IPS-20b (cell line): ENCODE data around the gene ABHD16A.
A peak's percentile ranks its signal among the peaks of the same experiment; 100 is the strongest.

Source experiments
- H3K27ac ChIP-seq: one replicate; pipeline ENCODE4 v1.5.1; 2013; ENCODE audit warnings: low read length
- H3K27me3 ChIP-seq: 2 replicates; pipeline ENCODE4 v1.6.1; 2013; ENCODE audit warnings: mild to moderate bottlenecking, low read length, inconsistent platforms; ENCODE audit not compliant: insufficient read depth
- H3K36me3 ChIP-seq: 2 replicates; pipeline ENCODE4 v1.6.1; 2013; ENCODE audit warnings: low read depth, mild to moderate bottlenecking, inconsistent platforms, low read length, moderate library complexity; ENCODE audit not compliant: insufficient read depth
- H3K4me1 ChIP-seq: 2 replicates; pipeline ENCODE4 v1.6.1; 2013; ENCODE audit warnings: mild to moderate bottlenecking, control low read depth, inconsistent platforms, low read length, moderate library complexity; ENCODE audit not compliant: insufficient read depth
- H3K4me3 ChIP-seq: 2 replicates; pipeline ENCODE4 v1.5.1; 2013; ENCODE audit warnings: mild to moderate bottlenecking, low read length, inconsistent platforms
- H3K9ac ChIP-seq: 2 replicates; pipeline ENCODE4 v1.6.1; 2013; ENCODE audit warnings: low read depth, mild to moderate bottlenecking, inconsistent platforms, low read length, moderate library complexity
- H3K9me3 ChIP-seq: 2 replicates; pipeline ENCODE4 v1.6.1; 2013; ENCODE audit warnings: mild to moderate bottlenecking, low read depth, low read length, inconsistent platforms; ENCODE audit not compliant: insufficient read depth

The ABHD16A gene

DNA sequence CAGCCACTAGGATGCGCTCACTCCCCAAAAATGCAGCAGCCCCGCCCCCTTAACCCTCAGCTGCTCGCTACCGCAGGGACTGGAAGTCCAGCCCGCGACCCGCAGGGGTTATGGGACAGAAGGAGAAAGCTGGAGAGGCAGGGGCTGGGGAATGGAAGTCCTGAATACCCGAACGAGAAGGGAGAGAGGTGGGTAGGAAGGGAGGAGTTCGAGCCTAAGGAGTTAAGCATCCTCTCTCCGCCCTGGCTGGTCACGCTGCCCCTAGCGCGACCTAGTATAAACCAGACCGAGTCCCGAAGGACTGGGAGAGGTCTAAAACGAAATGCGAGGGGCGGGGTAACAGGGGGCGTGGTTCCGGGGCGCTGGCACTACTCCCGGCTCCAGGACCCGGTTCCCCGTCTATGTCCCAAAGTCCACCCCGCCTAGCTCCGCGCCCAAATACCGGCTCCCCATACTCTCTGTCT is 26.4 kb upstream of the ABHD16A start:
- H3K9ac ChIP-seq = peak overlapping the region; percentile 93; the same call in 1 of the 2 replicates
- H3K4me1 ChIP-seq = peaks cover 9% of the 10 kb centered on the region
- peak overlapping the region; percentile 82 for H3K4me3 ChIP-seq
- H3K9me3 ChIP-seq = no peaks in the 10 kb centered on the region
- no peaks in the 10 kb centered on the region for H3K27me3 ChIP-seq
- H3K36me3 ChIP-seq = peaks cover 65% of the 10 kb centered on the region
- H3K27ac ChIP-seq = peak overlapping the region; percentile 75

DNA sequence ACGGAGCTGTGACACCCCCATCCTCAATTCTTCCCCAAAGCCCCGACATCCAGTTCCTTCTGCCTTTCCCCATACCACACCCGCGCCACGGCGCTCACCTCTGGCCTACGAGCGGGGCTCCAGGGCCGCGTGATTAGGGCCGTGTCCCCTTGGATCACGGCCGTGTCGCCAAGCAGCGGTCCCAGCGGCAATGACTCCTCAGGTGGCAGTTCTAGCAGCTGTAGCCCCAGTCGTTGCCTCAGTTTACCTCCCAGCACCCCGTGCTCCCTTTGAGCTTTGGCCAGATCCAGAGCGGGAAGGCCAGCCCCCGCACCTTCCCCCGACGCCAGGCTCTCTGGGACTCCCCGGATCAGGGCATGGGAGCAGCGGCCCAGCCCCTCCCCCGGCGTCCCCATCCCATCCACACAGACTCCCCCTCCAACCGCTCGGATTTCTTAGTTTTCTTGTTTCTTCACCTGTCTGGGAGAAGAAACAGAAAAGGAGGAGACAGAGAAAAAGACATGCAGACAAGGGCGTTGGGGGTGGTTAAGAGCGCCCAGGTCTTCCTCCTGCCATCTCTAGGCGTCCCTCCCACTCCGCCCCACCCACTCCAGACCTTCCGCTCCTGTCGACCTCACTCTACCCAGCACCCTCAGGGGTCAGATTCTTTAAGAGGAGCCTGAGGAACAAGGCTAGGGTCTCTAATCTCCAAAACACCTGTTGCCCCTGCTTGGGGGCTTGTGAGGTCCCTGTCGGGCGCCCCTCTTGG is 25.8 kb upstream of the ABHD16A start, which contains the start of gene DDAH2:
DDAH2 (minus strand) TSS at position 533 of the 748 bp plus-strand sequence; CDS start at position 395, 138 bp downstream.
- peak within 1 kb of the TSS; percentile 75 for H3K27ac ChIP-seq
- H3K27me3 ChIP-seq = no peaks in the 10 kb centered on the region
- no peaks in the 10 kb centered on the region for H3K9me3 ChIP-seq
- peaks cover 3% of the 10 kb centered on the region; the same call in 1 of the 2 replicates for H3K4me1 ChIP-seq
- peak within 1 kb of the TSS; percentile 93 for H3K9ac ChIP-seq
- H3K4me3 ChIP-seq = peak within 1 kb of the TSS; percentile 82
- peaks cover 61% of the 10 kb centered on the region for H3K36me3 ChIP-seq

GRCh38 chr6:31727717-31728671 is 24.9 kb upstream of the ABHD16A start:
- Histone ChIP-seq H3K9ac (no peak overlapping the region), H3K4me3 (peak overlapping the region; percentile 82; the same call in 1 of the 2 replicates), H3K27me3 (no peaks in the 10 kb centered on the region), H3K36me3 (peaks cover 52% of the 10 kb centered on the region), H3K9me3 (no peaks in the 10 kb centered on the region), H3K27ac (no peak overlapping the region), H3K4me1 (peaks cover 3% of the 10 kb centered on the region; the same call in 1 of the 2 replicates)

DNA sequence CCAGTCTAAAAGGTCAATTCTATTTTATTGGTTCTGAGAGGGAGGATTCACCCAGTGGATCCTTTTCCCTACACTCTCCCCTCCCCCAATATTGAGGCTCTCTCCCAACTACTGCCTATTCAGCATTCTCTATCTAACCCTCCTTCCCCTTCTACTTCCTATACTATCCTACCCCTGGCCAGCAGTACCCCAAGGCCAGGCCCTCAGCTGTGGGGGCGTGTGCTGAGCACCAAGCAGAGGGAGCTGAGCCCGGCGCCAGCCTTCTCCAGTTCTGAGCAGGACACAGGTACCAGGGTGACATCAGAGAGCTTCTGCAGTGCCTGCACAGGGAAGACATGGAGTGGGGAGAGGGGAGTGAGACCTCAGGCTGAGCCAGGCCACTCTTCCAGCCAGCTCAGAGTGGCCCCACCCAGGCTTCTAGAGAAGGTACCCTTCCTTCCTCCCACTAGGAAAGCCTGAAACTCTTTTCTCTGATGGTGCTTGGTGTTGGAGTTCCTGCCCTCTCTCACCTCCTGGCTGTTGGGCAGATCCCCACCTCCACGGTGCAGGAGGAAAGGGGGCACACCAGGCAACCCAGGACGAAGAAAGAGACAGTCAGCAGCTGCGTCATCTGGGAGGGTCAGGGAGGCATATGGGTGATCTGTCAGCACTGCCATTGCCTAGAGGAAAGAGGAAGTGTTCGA is 24.1 kb upstream of the ABHD16A start:
- Histone ChIP-seq H3K9ac (no peak overlapping the region), H3K27ac (no peak overlapping the region), H3K4me1 (peaks cover 3% of the 10 kb centered on the region; the same call in 1 of the 2 replicates), H3K9me3 (no peaks in the 10 kb centered on the region), H3K4me3 (no peak overlapping the region), H3K27me3 (no peaks in the 10 kb centered on the region), H3K36me3 (peaks cover 43% of the 10 kb centered on the region)

DNA sequence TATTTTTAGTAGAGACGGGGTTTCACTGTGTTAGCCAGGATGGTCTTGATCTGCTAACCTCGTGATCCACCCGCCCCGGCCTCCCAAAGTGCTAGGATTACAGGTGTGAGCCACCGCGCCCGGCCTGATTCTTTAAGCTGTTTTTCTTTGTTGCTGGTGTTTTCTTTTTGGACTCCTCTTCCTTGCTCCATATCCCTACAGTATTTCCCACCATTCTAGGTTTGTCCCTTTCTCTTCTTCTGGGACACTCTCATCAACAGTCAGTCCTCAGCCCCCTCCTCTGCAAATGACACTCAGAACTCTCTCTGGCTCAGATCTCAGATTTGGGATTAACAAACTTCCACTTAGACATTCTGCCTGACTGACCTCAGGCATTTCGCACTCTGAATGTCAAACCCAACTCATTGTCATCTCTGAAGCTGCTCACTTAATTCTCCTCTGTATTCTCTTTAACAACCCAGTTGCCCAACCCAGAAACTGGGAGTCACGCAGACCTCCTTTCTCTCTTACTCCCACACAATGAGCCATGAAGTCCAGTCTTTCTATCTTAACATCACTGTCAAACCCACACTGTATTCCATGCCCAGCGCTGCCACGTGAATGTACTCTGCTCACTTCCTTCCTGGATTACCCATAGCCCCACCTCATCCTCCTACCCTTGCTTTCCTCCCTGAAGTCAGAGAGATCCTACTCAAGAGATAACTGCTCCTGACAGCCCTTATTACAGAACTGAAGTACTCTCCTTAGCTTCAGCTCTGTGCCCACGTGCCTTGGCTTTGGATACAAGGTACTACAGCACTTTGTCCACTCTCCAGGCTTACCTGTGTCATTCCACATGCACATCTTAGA is 22.6 kb upstream of the ABHD16A start:
- Histone ChIP-seq H3K4me3 (no peak overlapping the region), H3K9ac (no peak overlapping the region), H3K9me3 (no peaks in the 10 kb centered on the region), H3K27me3 (no peaks in the 10 kb centered on the region), H3K36me3 (peaks cover 29% of the 10 kb centered on the region), H3K4me1 (peaks cover 3% of the 10 kb centered on the region; the same call in 1 of the 2 replicates), H3K27ac (no peak overlapping the region)

DNA sequence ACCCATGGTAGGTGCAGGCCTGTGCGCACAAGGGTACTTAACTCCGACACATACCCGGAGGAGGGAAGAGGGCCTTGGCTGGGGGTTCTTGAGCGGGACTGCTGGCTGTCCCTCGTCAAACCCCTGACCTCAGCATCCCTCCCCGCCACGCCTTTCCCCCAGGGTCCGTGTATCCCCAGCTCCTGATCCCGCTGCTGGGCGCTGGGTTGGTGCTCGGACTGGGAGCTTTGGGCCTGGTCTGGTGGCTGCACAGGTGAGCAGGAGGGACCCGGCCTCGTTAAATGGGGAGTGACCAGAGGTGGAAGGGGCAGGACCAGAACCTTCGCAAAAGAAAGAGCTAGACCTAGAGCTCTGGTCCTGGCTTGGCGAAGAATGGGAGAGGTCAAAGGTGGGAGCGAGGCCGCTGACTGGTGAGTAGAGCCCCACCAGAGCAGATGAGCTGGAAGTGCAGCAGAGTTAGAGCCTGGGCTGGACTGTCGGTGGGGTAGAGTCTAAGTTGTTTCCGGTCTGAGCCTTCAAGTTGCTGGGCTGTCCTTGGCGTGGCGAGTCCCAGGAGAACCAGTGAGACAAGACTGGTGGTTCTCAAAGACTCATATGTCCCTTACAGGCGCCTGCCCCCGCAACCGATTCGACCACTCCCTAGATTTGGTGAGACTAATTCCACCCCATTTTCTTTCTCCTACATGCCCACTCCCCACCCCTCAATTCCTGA is 21.0 kb upstream of the ABHD16A start:
- H3K4me1 ChIP-seq = peaks cover 3% of the 10 kb centered on the region; the same call in 1 of the 2 replicates
- no peaks in the 10 kb centered on the region for H3K9me3 ChIP-seq
- H3K9ac ChIP-seq = no peak overlapping the region
- H3K27me3 ChIP-seq = no peaks in the 10 kb centered on the region
- H3K36me3 ChIP-seq = peaks cover 25% of the 10 kb centered on the region
- no peak overlapping the region for H3K4me3 ChIP-seq
- no peak overlapping the region for H3K27ac ChIP-seq

- Histone ChIP-seq H3K4me1 (0 out of 2 replicates have a peak, but pooled peaks cover 3% of the 10 kb centered on the region), H3K4me3 (no peak within 1 kb of the TSS), H3K27me3 (no peaks in the 10 kb centered on the region), H3K27ac (no peak within 1 kb of the TSS), H3K9me3 (no peaks in the 10 kb centered on the region), H3K36me3 (peaks cover 25% of the 10 kb centered on the region), H3K9ac (no peak within 1 kb of the TSS)
Observed at GRCh38 chr6:31723245-31723979, 20.3 kb upstream of the ABHD16A start, which contains the start of gene MPIG6B. Gene MPIG6B, plus strand, starts transcription at chr6:31723373. Its CDS starts 11 bp downstream, at chr6:31723384.

- Histone ChIP-seq H3K27me3 (no peaks in the 10 kb centered on the region), H3K9me3 (no peaks in the 10 kb centered on the region), H3K4me1 (peaks cover 10% of the 10 kb centered on the region; the same call in 1 of the 2 replicates), H3K4me3 (no peak overlapping the region), H3K36me3 (peaks cover 16% of the 10 kb centered on the region), H3K9ac (no peak overlapping the region), H3K27ac (no peak overlapping the region)
Observed at GRCh38 chr6:31722173-31722572, 19.0 kb upstream of the ABHD16A start.

DNA sequence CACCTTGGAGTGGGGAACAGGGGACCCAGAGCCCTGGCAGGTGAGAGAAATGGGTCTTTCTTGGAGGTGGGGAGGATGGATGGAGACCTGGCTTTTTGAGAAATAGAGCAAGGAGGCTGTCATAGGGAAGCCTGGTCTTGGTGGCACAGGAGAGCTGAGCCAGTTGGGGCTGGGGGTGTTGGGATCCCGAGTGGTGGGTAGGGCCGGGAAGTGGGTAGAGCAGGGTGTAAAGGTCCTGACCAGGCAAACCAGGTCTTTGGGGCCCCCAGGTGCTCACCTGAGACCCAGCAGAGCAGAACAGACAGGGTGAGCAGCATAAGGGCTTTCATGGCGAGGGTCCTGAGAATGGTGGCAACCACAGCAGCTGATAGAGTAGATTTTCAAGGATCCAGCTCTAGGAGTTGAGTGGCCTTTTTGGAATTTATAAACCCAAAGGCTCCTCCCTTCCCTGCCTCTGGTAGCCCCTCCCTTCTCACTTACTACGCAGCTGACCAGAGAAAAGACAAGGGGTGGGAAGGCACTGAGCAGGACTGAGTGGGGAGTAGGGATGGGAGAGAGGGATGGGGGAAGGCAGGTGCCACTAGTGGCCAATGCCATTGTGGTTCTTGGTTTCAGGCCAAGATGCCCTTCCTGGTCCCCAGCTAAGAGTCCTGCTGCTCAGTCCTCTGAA is 18.4 kb upstream of the ABHD16A start, which contains the start of gene LY6G6C:
LY6G6C (minus strand) TSS at position 396 of the 670 bp plus-strand sequence; CDS start at position 329, 67 bp downstream.
- no peak within 1 kb of the TSS for H3K27ac ChIP-seq
- H3K27me3 ChIP-seq = no peaks in the 10 kb centered on the region
- H3K4me1 ChIP-seq = peaks cover 10% of the 10 kb centered on the region; the same call in 1 of the 2 replicates
- no peaks in the 10 kb centered on the region for H3K9me3 ChIP-seq
- H3K36me3 ChIP-seq = peaks cover 9% of the 10 kb centered on the region
- no peak within 1 kb of the TSS for H3K4me3 ChIP-seq
- no peak within 1 kb of the TSS for H3K9ac ChIP-seq
